SK-N-SH (cell line): ENCODE results near the gene ACOX2. TPM values are rescaled to one million over a fixed set of nuclear protein-coding genes. Genes with fewer than 3 reads are reported as not detected.

Experiments
- CTCF ChIA-PET: fragments of 300-600, 350-600 bp; formaldehyde crosslinking; extraction: SDS; loops from one replicate; lab custom pipeline; 2021; lab: Yijun Ruan, JAX
- POLR2A ChIA-PET: fragments of 350-600 bp; sonication (Branson Sonifier 250); formaldehyde crosslinking; extraction: SDS; loops from one replicate; lab custom pipeline; 2020; ENCODE audit warnings: antibody characterized with exemption, inconsistent platforms; lab: Yijun Ruan, JAX
- DNase-seq: peaks from one replicate; pipeline ENCODE4 v3.0.0; 2012
- H2AFZ ChIP-seq: fragments of 200-600 bp; sonication (generic); 2 replicates; pipeline ENCODE4 v1.8.1; 2016; ENCODE audit warnings: antibody characterized with exemption, mild to moderate bottlenecking, low read depth
- H3F3A ChIP-seq: fragments of 200-600 bp; sonication (generic); replicated peaks from 2 replicates; pipeline ENCODE3; 2016; ENCODE audit warnings: antibody characterized with exemption, mild to moderate bottlenecking; ENCODE audit not compliant: insufficient read depth
- H3K27ac ChIP-seq, 2 experiments: fragments of 200-500 bp in 1 of 2; fragments of 200-600 bp in 1 of 2; sonication (Bioruptor generic) in 1 of 2; sonication (generic), shearing (Covaris generic) in 1 of 2; 2 replicates each; pipeline versions ENCODE4 v1.5.1 to v1.6.1; 2014 to 2016; ENCODE audit warnings: low read depth in 2 of 2, inconsistent platforms in 1 of 2, low read length in 1 of 2, mild to moderate bottlenecking in 1 of 2, mixed read lengths in 1 of 2
- H3K27me3 ChIP-seq: fragments of 200-600 bp; sonication (generic), shearing (Covaris generic); 2 replicates; pipeline ENCODE4 v1.6.1; 2016; ENCODE audit warnings: mixed run types; ENCODE audit not compliant: insufficient read depth
- H3K36me3 ChIP-seq, 2 experiments: fragments of 200-500 bp in 1 of 2; fragments of 200-600 bp in 1 of 2; sonication (Bioruptor generic) in 1 of 2; sonication (generic) in 1 of 2; replicated peaks in 1 of 2; 2 replicates each; pipeline versions ENCODE3 to v1.5.1; 2014 to 2016; ENCODE audit warnings: low read length in 1 of 2, mild to moderate bottlenecking in 1 of 2; ENCODE audit not compliant: insufficient read depth in 2 of 2, control insufficient read depth in 1 of 2
- H3K4me1 ChIP-seq, 2 experiments: fragments of 200-500 bp in 1 of 2; fragments of 200-600 bp in 1 of 2; sonication (Bioruptor generic) in 1 of 2; sonication (generic), shearing (Covaris generic) in 1 of 2; 2 replicates each; pipeline versions ENCODE4 v1.5.1 to v1.6.1; 2014 to 2016; ENCODE audit warnings: low read depth in 1 of 2, low read length in 1 of 2, mixed run types in 1 of 2; ENCODE audit not compliant: insufficient read depth in 2 of 2, control insufficient read depth in 1 of 2
- H3K4me2 ChIP-seq: fragments of 200-600 bp; sonication (generic), shearing (Covaris generic); 2 replicates; pipeline ENCODE4 v1.6.1; 2017; ENCODE audit warnings: mixed run types
- H3K4me3 ChIP-seq, 2 experiments: fragments of 200-500 bp in 1 of 2; fragments of 200-600 bp in 1 of 2; sonication (Bioruptor generic) in 1 of 2; sonication (generic), shearing (Covaris generic) in 1 of 2; 2 replicates each; pipeline versions ENCODE4 v1.5.1 to v1.8.1; 2014 to 2016; ENCODE audit warnings: low read depth in 2 of 2, inconsistent platforms in 1 of 2, low read length in 1 of 2, mild to moderate bottlenecking in 1 of 2, mixed read lengths in 1 of 2, moderate library complexity in 1 of 2
- H3K79me2 ChIP-seq: fragments of 200-600 bp; sonication (generic); 2 replicates; pipeline ENCODE4 v1.8.1; 2017; ENCODE audit warnings: mild to moderate bottlenecking; ENCODE audit not compliant: insufficient read depth
- H3K9ac ChIP-seq: fragments of 200-600 bp; sonication (generic); 2 replicates; pipeline ENCODE4 v1.6.1; 2017; ENCODE audit warnings: mixed run types
- H3K9me2 ChIP-seq: fragments of 200-600 bp; sonication (generic); 2 replicates; pipeline ENCODE4 v1.6.1; 2017; ENCODE audit warnings: mixed run types
- H3K9me3 ChIP-seq: fragments of 200-600 bp; sonication (generic); 2 replicates; pipeline ENCODE4 v1.6.1; 2017; ENCODE audit warnings: mixed run types, mild to moderate bottlenecking, moderate library complexity
- H4K20me1 ChIP-seq: fragments of 200-600 bp; sonication (generic); 2 replicates; pipeline ENCODE4 v1.6.1; 2017; ENCODE audit warnings: mild to moderate bottlenecking, mixed run types; ENCODE audit not compliant: insufficient read depth
- CHD2 ChIP-seq: fragments of 150-350 bp; IDR thresholded peaks from 2 replicates; pipeline ENCODE4 v1.6.1; 2018; ENCODE audit warnings: low read length; ENCODE audit not compliant: partially characterized antibody
- ELF1 ChIP-seq: IDR thresholded peaks from 2 replicates; pipeline ENCODE4 v1.4.0; 2012
- EP300 ChIP-seq, 2 experiments: IDR thresholded peaks; 2 replicates each; pipeline versions ENCODE4 v1.4.0 to v1.6.1; 2012; ENCODE audit warnings: borderline replicate concordance in 1 of 2, low read depth in 1 of 2, low read length in 1 of 2
- EZH2phosphoT487 ChIP-seq: fragments of 200-600 bp; sonication (generic); IDR thresholded peaks from 2 replicates; pipeline ENCODE4 v1.6.1; 2017; ENCODE audit warnings: low read depth, mixed run types, mild to moderate bottlenecking, antibody characterized with exemption, moderate library complexity, borderline replicate concordance
- GABPA ChIP-seq: IDR thresholded peaks from 2 replicates; pipeline ENCODE4 v1.4.0; 2012; ENCODE audit warnings: low read depth, mild to moderate bottlenecking
- GATA2 ChIP-seq: sonication (generic); formaldehyde crosslinking; IDR thresholded peaks from 2 replicates; pipeline ENCODE4 v1.5.0; 2020; ENCODE audit warnings: mild to moderate bottlenecking, missing genetic modification reagents
- MAX ChIP-seq: IDR thresholded peaks from 2 replicates; pipeline ENCODE4 v1.4.0; 2012; ENCODE audit warnings: low read depth
- MEF2A ChIP-seq: IDR thresholded peaks from 2 replicates; pipeline ENCODE4 v1.4.0; 2012; ENCODE audit warnings: low read depth, borderline replicate concordance
- NFIC ChIP-seq: IDR thresholded peaks from 2 replicates; pipeline ENCODE4 v1.4.0; 2012; ENCODE audit warnings: borderline replicate concordance
- PBX3 ChIP-seq: IDR thresholded peaks from 2 replicates; pipeline ENCODE4; 2012
- RAD21 ChIP-seq: IDR thresholded peaks from 2 replicates; pipeline ENCODE4 v1.6.1; 2012; ENCODE audit warnings: mild to moderate bottlenecking, low read length
- RCOR1 ChIP-seq: fragments of 150-350 bp; IDR thresholded peaks from 2 replicates; pipeline ENCODE4 v1.6.1; 2017; ENCODE audit warnings: antibody characterized with exemption, low read length
- RFX5 ChIP-seq: IDR thresholded peaks from 2 replicates; pipeline ENCODE4 v1.6.1; 2012; ENCODE audit warnings: mild to moderate bottlenecking, improper control_type of control experiment, low read length
- RXRA ChIP-seq: IDR thresholded peaks from 2 replicates; pipeline ENCODE4 v1.4.0; 2012; ENCODE audit warnings: low read depth, mild to moderate bottlenecking, borderline replicate concordance
- SIN3A ChIP-seq: IDR thresholded peaks from 2 replicates; pipeline ENCODE4 v1.6.1; 2012; ENCODE audit warnings: low read depth, mild to moderate bottlenecking, low read length, moderate library complexity, borderline replicate concordance
- SMC3 ChIP-seq: IDR thresholded peaks from 2 replicates; pipeline ENCODE4 v1.6.1; 2012; ENCODE audit warnings: low read depth, low read length, improper control_type of control experiment
- TCF12 ChIP-seq: IDR thresholded peaks from 2 replicates; pipeline ENCODE4 v1.4.0; 2012
- USF2 ChIP-seq: fragments of 150-350 bp; IDR thresholded peaks from 2 replicates; pipeline ENCODE4 v1.6.1; 2017; ENCODE audit warnings: antibody characterized with exemption, low read length, low read depth, borderline replicate concordance
- YY1 ChIP-seq: IDR thresholded peaks from 2 replicates; pipeline ENCODE4 v1.4.0; 2012; ENCODE audit warnings: low read depth, mild to moderate bottlenecking
- ZBTB33 ChIP-seq: IDR thresholded peaks from 2 replicates; pipeline ENCODE4 v1.4.0; 2012; ENCODE audit warnings: low read depth, borderline replicate concordance
- WGBS: methylation state at CpG from one replicate; pipeline ENCODE4 v1.1.6; 2017; ENCODE audit warnings: low lambda C conversion rate; 5-methylcytosine and 5-hydroxymethylcytosine counted together
- polyA plus RNA-seq, 3 experiments: library from polyadenylated mRNA; depleted of rRNA; stranded (reverse); fragments of >200 nt; gene quantifications; 2 replicates each; pipeline ENCODE4 v1.2.3, GENCODE V29; 2012

ACOX2 gene
- polyA plus RNA-seq, 1 of the 3 experiments (the other 2 are of a cell fraction) = 9.0 TPM

GRCh38 chr3:58537412-58538301 lies 667 bp upstream of the ACOX2 start:
- CTCF ChIA-PET = interaction anchor here (1.1 to 12.5 kb wide), 5 partner anchors 9 to 232 kb away, joined by 4 to 99 read pairs (median 10); partner anchors contain the start of genes HTD2, KCTD6 and RPP14
- Histone ChIP-seq H2AFZ (no peak overlapping the region), H3K4me3 (no peak overlapping the region), H3F3A (no peaks in the 10 kb centered on the region), H3K79me2 (no peaks in the 10 kb centered on the region), H3K4me1 (peaks cover 0 to 9% of the 10 kb centered on the region in 2 experiments; a peak in 1 of 4 replicates), H3K27me3 (no peaks in the 10 kb centered on the region), H3K9me2 (no peaks in the 10 kb centered on the region), H3K4me2 (no peak overlapping the region), H3K9ac (no peak overlapping the region), H3K36me3 (no peaks in the 10 kb centered on the region), H3K27ac (no peak overlapping the region), H3K9me3 (no peaks in the 10 kb centered on the region), H4K20me1 (no peaks in the 10 kb centered on the region)
- POLR2A ChIA-PET = no interaction called here
- DNase-seq = no peak
- WGBS = 65% methylated on average over 4 of the region's 4 CpGs
- TF ChIP-seq EZH2phosphoT487 (no peak), RFX5 (no peak), USF2 (no peak), PBX3 (no peak), SMC3 (no peak), MAX (no peak), SIN3A (no peak)

- Histone ChIP-seq H3K4me1 (peaks cover 0 to 9% of the 10 kb centered on the region in 2 experiments; a peak in 1 of 4 replicates), H3K9me3 (no peaks in the 10 kb centered on the region), H3K4me3 (no peak overlapping the region), H3K27ac (no peak overlapping the region), H3K9ac (no peak overlapping the region), H3K79me2 (no peaks in the 10 kb centered on the region), H3K36me3 (no peaks in the 10 kb centered on the region), H3K27me3 (no peaks in the 10 kb centered on the region), H3F3A (peaks cover 4% of the 10 kb centered on the region), H4K20me1 (no peaks in the 10 kb centered on the region), H3K4me2 (no peak overlapping the region), H3K9me2 (no peaks in the 10 kb centered on the region), H2AFZ (no peak overlapping the region)
- CTCF ChIA-PET = interaction anchor here (1.1 to 12.5 kb wide), 5 partner anchors 33 to 96 kb away, joined by 3 to 99 read pairs (median 12); partner anchors contain the start of gene KCTD6
- DNase-seq = no peak
- POLR2A ChIA-PET = no interaction called here
- WGBS = 81% methylated on average over 2 of the region's 2 CpGs
- TF ChIP-seq YY1 (no peak), ELF1 (no peak), GATA2 (CRISPR knock-in tag) (no peak), RCOR1 (no peak), RXRA (no peak), MEF2A (no peak), CHD2 (no peak), EP300 (IDR thresholded peaks at IDR 0.05; ENCODE audit: borderline replicate concordance in 1 of 2, low read depth in 1 of 2, low read length in 1 of 2) (no peak), TCF12 (no peak), GABPA (no peak), RAD21 (no peak), NFIC (no peak), ZBTB33 (no peak), SIN3A (no peak)
These were observed 1.2 kb downstream of the ACOX2 start for GRCh38 chr3:58535531-58536500.
